Dedifferentiated amniotic fluid mesenchymal stem cell (primary cell): ENCODE data around the gene OST4.
"Not testable (repeated sequence)": the region's sequence is repeated elsewhere in the genome, so short reads cannot be mapped to it uniquely, and the experiment has no call there.

Experiments
- DNase-seq: peaks from one replicate; pipeline ENCODE4 v3.0.0-alpha.2; 2016; ENCODE audit errors: extremely low spot score

Gene OST4

GRCh38 chr2:27079233-27080139 is 8.0 kb upstream of the OST4 start:
- DNase-seq = no peak

GRCh38 chr2:27078267-27079194 is 7.1 kb upstream of the OST4 start, which contains the start of gene EMILIN1:
TSS of gene EMILIN1 (plus strand) at chr2:27078615. CDS start at chr2:27079066, 451 bp downstream.
- DNase-seq = peak; percentile 97

- DNase-seq = no peak
These were observed 5.8 kb upstream of the OST4 start for GRCh38 chr2:27077231-27077630.

- no peak for DNase-seq
These were observed 4.9 kb upstream of the OST4 start for GRCh38 chr2:27076323-27076722.

GRCh38 chr2:27075566-27075871 is 4.1 kb upstream of the OST4 start:
- not testable (repeated sequence) for DNase-seq

GRCh38 chr2:27074738-27075565 is 3.5 kb upstream of the OST4 start:
- DNase-seq = no peak

- no peak for DNase-seq
These were observed 2.3 kb upstream of the OST4 start for GRCh38 chr2:27073782-27074181.

- DNase-seq = no peak
These were observed 1.5 kb upstream of the OST4 start for GRCh38 chr2:27072920-27073319.

- DNase-seq = no peak
These were observed 756 bp upstream of the OST4 start for GRCh38 chr2:27071990-27072830.

GRCh38 chr2:27070653-27071276 is 689 bp downstream of the OST4 start:
- no peak for DNase-seq

GRCh38 chr2:27069961-27070618 is 1.4 kb downstream of the OST4 start:
- no peak for DNase-seq

GRCh38 chr2:27069436-27069835 is 2.0 kb downstream of the OST4 start:
- DNase-seq = no peak

- no peak for DNase-seq
These were observed 4.1 kb downstream of the OST4 start for GRCh38 chr2:27067385-27067784.

GRCh38 chr2:27065128-27065527 is 6.3 kb downstream of the OST4 start:
- no peak for DNase-seq

GRCh38 chr2:27060323-27060722 is 11.1 kb downstream of the OST4 start:
- no peak for DNase-seq

- DNase-seq = no peak
These were observed 12.2 kb downstream of the OST4 start for GRCh38 chr2:27059141-27059820.

GRCh38 chr2:27058210-27058609 is 13.2 kb downstream of the OST4 start:
- DNase-seq = no peak

GRCh38 chr2:27057184-27057583 is 14.3 kb downstream of the OST4 start:
- no peak for DNase-seq

GRCh38 chr2:27054721-27055120 is 16.7 kb downstream of the OST4 start:
- DNase-seq = no peak
